Globus pallidus (tissue), 1 donor: ENCODE data around the gene LRRC43.

Source experiments
- DNase-seq: peaks from one replicate; pipeline ENCODE4 v3.0.0-alpha.2; 2015; ENCODE audit warnings: low spot score

Gene LRRC43, protein sequence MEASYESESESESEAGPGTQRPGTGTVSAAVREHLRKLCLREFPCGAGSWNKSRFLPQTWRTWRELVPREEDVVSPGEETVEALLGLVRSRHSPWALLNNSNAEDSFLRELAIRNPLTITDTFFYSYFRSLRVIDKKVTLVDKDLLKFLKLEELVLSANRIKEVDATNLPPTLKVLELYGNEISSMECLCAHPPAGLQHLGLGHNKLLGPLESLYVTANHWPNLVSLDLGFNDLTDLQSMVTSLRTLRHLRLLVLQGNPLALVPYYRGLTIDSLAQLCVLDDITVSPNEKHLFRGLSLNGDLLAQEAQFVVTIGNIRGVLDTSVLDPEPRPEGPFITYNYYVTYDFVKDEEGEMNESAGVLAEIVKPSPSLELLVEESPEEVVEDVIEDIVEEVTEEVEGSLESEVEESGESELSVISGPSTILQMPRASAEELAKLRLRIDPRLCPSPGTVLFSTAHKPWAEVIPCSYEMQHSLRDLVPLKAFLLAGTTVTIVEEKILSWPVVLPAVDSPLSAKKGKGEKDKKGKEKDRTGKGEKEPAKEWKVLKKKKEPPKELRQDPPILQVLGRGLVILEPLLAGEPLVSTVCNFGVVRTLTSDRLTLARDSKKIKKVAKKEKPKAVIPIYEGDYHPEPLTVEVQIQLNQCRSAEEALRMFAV

DNA sequence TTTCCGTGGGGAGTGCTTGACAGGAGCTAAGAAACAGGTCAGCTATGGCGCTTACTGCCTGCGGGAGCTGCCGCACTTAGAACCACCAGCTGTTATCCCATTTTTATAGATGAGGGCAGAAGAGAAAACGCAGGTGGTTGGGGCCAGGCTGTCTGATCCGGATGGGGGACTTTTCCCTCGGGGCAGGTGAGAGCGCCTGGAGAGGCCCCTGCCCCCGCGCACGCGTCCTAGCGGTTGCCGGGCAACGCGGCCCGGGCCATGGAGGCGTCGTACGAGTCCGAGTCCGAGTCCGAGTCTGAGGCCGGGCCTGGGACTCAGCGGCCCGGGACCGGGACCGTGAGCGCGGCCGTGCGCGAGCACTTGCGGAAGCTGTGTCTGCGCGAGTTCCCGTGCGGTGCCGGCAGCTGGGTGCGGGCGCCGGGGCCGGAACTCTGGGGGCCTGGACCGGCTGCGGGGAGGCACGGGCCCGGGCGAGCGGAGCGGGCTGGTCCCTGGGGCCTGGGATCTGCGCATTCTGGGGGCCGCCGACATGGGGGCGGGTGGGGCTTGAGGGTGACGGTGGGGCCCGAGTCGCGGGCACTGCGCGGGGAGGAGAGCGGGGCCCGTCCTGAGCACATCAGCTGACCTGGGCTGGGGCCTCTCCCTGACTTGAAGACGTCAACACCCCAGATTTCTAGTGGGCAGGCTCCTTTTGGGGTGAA, at the start of gene LRRC43:
TSS of gene LRRC43 (plus strand) at position 237 of the 701 bp plus-strand sequence. CDS start at position 259, 22 bp downstream.
- no peak for DNase-seq

DNA sequence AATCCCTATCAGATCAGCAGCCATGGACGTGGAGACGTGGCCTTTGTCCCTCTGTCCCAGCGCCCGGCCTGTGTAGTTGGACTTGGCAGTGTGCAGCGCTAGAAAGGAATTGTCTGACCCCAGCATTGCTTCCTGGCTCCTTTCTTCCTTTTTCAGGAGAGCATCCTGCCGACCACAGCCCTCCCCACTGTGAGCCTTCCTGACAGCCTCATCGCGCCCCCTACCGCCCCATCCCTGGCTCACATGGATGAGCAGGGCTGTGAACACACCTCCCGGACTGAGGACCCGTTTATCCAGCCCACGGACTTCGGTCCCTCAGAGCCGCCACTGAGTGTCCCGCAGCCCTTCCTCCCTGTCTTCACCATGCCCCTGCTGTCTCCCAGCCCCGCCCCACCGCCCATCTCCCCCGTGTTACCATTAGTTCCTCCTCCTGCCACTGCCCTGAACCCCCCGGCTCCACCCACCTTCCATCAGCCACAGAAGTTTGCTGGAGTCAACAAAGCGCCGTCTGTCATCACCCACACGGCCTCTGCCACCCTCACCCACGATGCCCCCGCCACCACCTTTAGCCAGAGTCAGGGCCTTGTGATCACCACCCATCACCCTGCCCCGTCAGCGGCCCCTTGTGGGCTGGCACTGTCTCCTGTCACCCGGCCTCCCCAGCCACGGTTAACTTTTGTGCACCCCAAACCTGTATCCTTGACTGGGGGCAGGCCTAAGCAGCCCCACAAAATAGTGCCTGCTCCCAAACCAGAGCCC, 49.6 kb upstream of the LRRC43 start:
- DNase-seq, result no peak

DNA sequence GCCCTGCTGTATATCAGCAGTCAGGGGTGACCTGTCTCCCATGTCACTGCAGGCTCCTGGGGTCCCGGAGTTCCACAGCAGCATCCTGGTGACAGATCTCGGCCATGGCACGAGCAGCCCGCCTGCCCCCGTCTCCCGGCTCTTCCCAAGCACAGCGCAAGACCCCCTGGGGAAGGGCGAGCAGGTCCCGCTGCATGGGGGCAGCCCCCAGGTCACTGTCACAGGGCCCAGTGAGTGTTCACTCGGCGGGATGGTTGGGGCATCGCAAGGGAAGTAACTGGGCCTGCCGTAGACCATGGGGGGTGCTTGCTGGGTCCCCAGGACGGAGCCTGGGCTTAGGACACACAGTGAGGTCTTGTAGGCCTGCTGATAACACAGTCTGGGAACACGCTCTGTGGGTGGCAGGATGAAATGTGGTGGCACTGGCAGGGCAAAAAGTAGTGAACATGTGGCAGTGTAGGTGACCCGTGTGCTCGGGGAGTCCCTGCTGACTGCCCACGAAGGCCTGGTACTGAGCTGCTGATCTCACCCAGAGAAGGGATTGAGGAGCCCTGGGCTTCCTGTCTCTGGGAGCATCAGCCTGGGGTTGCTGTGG, 47.4 kb upstream of the LRRC43 start:
- DNase-seq, result no peak

DNA sequence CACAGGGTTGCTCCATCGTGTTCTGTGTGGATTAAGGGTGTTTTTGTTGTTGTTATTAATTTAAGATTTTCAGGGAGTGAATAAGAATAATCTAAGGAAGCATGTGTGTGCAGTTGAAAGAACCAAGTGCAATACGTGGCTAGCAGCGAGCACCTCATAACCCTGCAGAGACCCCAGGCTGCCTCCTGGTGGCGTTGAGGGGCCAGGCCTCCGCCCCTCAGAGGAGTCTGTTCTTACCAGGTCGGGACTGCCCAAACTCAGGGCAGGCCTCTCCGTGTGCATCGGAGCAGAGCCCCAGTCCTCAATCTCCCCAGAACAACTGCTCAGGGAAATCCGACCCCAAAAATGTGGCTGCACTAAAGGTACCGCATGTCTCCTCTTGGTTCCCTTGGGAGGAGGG, 45.7 kb upstream of the LRRC43 start:
- DNase-seq, result no peak

DNA sequence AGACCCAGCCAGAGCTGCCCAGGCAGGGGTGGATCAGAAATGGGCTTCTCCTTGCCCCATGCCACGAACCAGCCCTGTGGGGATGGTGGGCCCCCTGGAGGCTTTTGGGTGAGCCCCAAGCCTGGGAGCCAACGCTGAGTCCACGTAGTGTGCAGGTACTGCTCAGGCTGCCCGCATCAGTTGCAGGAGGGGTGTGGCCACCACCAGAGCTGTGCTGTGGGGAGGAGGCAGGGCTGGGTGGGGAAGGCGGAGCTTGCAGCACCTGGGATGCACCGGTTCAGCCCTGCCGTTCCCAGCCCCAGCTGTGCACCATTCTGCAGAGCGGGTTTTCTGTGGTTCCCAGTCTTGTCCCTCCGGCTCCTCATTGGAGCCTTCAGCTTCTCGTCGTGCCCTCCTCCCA, 45.2 kb upstream of the LRRC43 start:
- no peak for DNase-seq

DNA sequence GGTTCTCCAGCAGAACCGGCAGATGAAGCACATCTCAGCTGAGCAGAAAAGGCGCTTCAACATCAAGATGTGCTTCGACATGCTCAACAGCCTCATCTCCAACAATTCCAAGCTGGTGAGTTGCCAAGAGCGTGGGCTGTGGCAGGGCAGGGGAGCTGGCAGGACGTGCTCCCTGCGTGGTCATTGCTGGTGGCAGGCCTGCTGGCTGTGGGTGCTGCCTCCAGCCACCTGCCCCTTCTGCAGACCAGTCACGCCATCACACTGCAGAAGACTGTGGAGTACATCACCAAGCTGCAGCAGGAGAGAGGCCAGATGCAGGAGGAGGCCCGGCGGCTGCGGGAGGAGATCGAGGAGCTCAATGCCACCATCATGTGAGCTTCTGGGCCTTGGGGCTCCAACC, 44.7 kb upstream of the LRRC43 start:
- DNase-seq, result no peak

DNA sequence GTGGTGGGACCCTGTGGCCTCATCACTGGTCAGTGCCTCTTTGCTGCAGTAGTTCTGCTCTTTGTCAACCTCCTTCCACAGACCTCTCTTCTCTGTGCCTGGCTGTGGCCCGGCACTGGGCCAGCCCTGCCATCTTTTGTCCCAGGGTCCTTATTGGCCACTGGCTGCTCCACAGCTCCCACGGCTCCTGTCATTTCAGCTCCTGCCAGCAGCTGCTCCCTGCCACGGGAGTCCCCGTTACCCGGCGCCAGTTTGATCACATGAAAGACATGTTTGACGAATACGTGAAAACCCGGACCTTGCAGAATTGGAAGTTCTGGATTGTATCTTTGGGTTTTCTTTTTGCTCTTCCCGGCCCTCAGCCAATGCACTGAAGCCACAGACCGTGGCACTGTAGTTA, 44.3 kb upstream of the LRRC43 start:
- peak; percentile 32 for DNase-seq

DNA sequence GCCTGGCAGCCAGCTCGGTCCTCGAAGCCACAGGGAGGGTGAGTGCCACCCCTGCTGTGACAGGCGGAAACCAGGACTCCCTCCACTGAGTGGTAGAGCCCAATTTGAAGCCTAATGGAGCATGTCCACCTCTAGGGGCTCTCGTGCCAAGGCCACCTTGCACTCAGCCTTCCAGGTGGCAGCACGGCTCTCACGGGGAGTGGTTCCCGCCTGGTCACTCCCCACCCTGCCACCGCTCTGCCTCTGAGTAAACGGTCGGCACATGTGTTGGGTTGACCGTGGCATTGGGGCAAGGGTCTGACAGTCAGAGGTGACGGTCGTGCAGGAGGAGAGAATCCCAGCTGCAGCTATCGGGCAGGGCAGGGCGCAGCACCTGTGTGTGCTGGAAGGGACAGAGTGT, 43.7 kb upstream of the LRRC43 start:
- DNase-seq, result no peak

DNA sequence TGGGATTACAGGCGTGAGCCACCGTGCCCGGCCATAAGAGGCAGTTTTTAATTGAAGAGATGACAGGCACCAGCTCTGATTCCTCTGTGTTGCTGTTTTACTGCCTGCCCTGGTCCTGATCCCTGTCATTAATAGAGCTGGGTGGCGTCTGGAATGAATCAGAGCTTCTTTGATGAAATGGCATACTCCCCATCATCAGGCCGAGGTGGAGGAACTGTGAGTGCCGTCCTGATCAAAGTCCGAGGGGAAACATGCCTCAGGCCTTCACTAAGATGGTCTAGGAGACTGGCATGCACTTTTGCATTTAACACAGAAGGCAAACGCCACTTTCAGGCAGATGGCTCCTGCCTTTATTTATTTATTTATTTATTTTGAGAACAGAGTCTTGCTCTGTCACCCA, 43.0 kb upstream of the LRRC43 start:
- no peak for DNase-seq

DNA sequence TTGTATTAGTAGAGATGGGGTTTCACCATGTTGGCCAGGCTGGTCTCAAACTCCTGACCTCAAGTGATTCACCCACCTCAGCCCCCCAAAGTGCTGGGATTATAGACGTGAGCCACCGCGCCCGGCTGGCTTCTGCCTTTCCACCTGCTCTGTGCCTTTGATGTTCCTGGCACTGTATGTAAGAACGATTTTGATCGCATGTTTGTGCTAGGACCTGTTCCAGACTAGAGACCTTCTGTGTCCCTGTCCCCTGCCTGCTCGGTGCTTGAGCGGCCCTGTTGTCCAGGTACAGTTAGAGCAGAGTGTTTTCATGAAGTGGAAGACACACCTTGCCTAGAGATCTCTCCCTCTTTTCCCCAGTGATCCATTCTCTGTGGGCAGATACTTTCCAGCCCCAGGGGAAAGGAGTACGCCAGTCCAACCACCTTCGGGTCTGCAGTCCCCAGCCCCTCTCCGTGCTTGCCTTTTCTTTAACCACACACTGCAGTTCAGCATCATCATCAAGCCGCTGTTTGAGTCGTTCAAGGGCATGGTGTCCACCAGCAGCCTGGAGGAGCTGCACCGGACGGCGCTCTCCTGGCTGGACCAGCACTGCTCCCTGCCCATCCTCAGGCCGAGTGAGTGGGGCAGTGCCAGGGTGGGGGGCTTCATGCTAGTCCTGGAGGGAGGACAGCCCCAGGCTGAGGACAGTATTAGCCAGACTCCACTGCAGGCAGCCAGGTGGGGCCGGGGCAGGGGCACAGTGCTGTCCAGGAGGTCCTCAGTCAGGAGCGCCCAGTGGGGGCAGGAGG, 42.3 kb upstream of the LRRC43 start:
- DNase-seq, result no peak

DNA sequence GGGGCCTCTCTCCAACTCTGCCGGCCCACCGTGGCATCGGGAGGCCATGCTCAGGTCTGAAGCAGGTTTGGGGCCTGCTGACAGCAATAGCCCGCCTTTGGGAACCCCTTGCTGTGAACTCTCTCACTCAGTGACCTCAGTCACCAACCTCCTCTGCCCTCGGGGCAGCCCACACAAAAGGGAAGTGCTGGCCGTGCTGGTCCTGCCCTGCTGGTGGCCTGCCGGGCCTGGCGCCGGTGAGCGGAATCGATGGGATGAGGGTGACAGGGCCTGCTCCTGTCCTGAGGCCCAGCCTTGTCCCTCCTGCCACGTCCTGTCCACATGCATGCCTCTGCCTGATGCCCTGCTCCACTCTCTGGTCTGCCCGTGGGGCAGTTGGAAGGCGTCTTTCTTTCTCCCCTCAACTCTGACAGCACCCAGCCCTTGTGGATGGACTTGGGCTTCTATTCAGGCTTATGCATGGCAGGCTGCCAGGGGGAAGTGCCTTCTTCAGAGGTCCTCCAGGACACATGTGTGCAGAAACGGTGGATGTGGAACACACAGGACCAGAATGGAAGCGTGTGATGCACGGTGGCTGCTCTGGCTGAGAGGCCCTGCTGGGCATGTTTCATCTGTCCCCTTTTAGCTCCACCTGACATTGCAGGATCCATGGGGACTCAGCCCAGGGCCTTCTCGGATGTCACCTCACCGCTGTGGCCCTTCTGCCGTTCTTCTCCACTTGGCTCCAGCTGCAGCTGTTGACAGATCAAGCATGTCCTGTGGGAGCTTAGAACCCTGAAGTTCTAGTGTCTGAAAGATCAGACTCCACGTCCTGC, 40.8 kb upstream of the LRRC43 start:
- DNase-seq, result no peak

DNA sequence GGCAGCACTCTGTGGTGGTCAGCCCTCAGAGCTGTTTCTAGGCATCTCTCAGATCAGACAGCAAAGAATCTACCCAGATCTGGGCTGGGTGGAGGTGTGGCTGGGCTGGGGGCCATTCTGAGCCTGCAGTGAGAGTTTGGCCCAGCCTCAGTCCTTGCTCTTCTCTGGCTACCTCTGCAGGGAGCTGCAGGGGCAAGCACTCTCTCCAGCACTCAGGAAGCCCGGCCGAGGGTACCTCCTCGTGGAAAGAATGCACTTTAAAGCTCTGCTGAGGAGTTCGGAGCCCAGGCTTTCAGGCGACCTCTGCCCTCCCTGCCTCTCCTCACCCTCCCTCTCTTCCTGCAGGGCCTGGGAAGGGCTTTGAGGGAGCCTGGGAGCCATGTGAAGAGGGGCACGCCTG, 40.1 kb upstream of the LRRC43 start:
- DNase-seq, result no peak

DNA sequence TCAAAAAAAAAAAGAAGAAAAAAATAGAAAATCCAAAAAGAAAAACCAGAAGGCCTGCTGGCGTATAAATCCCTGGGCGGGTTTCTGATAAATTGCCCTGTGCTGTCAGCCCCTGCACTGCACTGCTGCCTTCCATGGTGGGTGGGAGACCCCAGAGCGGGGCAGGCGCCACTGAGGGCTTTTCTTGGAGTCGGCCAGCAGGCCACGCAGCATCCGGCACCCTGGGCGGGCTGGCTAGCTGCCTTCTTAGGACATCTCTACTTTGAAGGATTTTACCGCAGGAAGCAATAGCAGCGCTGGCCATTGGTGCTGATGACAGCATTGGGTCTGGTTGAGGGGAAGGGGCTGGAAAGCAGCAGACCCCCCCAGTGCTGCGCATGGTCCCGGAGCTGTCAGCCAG, 38.0 kb upstream of the LRRC43 start:
- no peak for DNase-seq

DNA sequence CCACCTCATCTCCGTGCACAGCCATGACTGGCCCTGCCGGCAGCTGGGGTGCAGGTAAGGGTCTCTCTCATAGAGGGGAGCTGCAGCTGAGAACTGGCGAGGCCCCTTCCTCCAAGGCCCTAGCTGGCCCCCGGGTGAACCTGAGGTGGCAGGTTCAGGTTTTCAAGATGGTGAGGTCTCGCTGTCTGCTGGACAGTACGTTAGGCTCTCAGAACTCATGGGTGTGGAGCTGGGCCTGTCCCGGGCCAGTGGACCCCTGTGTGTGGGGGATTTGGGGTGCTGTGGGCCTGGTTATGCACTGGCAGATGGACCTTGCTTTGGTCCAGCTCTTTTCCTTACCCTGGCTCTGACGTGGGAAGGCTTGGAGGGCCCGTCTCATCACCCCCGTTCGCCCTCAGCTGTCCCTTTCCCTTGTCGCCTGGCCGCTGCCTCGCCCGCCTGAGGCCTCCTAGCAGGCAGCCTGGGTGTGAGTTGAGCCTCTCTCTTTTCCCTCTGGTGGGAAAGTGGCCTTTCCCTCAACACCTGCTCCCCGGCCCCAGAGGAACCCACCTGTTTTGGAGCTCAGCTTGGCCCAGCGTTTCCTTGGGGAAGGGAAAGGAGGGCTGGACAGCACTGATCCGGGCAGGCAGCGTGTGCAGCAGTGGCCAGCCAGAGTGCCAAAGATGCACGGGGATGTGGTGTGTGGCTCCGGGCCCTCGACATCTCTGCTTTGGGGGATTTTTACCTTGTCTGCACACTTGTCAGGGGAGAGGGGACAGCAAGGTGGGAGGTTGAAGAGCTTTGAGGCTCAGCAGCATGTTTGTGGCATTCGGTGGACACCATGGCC, 37.2 kb upstream of the LRRC43 start:
- no peak for DNase-seq

DNA sequence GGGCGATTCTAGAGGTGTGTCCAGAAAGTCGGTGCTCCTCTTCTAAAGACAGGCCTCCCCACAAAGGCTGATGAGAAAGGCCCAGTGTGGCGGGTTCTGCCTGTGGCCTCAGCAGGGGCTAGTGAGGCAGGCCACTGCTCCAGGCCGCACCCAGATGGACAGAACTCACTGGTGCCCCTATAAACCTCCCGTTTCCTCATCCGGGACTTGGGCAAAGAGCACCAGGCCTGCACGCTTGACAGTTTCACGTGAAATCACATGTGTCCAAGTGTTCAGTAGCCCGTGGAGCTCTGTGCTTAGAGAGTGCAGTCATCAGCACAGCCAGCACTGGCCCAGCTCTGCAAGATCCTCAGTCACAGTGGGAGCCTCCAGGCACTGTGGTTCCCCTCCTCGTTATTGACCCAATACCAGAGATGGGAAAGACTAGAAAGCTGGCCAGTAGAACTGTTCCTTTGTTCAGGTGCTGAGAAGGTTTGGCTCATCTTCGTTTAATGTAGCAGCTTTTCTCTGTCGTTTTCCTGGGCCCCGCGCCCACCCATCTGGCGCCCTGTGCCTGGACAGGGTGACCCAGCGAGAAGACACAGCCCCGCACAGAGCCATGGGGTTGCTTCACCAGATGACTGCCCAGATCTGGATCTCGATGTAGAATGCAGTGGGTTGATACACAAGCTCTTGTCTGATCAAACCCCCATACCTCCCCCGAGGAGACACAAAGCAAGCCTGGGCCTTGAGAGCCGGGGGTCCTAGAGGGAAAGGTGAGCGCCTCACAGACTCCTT, 35.2 kb upstream of the LRRC43 start:
- no peak for DNase-seq

DNA sequence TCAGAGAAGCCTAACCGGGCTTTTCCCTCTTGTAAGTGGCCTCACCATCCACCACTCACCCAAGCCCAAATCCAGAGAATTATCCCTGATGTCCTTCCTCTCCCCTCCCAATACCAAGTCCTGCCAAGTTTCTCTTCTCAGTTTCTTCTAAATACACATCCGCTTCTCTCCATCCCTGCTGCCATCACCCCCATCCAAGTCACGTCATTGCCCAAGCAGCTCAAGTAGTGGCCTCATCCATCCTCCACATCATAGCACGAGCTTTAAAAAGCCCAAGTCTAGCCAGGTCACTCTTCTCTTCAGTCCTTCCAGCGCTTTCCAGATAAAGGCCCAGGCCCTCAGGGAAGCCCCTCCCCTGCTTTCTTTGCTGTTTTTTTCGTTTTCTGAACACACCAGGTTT, 34.3 kb upstream of the LRRC43 start:
- no peak for DNase-seq

DNA sequence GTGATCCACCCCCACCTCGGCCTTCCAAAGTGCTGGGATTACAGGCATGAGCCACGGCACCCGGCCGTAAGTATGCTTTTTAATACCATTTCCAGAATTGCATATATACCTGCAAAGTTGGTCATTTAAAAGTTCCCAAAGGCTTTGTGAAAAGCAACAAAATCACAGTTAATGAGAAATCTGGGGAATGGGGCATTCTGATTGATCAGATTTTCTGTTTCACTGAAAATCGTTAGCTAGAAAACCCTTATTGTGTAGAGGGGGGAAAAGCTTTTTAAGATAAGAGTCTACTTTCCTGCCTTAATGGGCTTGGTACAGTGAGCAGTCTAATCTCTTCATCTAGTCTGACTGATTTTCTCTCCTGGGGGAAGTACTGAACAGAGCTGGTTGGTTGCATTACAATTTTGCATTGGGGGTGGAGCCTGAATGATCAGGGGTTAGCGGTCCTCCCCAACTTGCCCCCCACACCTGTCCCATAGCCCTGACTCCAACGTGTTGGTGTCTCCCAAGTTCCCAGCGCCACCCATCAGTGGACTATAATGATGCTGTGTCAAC, 32.7 kb upstream of the LRRC43 start:
- no peak for DNase-seq

DNA sequence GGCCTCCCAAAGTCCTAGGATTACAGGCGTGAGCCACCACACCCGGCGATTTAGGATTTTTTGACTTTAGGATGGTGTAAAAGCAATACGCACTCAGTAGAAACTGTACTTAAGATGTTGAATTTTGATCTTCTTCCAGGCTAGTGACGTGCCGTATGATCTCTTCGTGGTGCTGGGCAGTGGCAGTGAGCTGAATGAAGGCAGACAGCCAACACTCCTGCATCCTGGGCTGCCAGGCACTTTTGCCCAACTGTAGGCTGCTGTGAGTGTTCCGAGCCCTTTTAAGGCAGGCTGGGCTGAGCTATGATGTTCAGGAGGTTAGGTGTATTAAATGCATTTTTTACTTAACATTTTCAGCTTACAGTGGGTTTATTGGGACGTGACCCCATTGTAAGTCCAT, 30.2 kb upstream of the LRRC43 start:
- DNase-seq, result peak; percentile 7
